K562 (cell line): ENCODE measurements around the gene MYMX. TPM values are rescaled to one million over a fixed set of nuclear protein-coding genes. Genes with fewer than 3 reads are reported as not detected.
A peak's percentile ranks its signal among the peaks of the same experiment; 100 is the strongest.

Experiments
- ARHGAP35 ChIP-seq: fragments of 450-650 bp; IDR thresholded peaks from 2 replicates; pipeline ENCODE4 v1.6.1; 2018; ENCODE audit not compliant: partially characterized antibody
- ATF1 ChIP-seq, 2 experiments: fragments of 450-650 bp in 1 of 2; IDR thresholded peaks; 2 replicates each; pipeline ENCODE4 v1.6.1; 2016; ENCODE audit warnings: missing compliant biosample characterization in 1 of 2, missing genetic modification characterization in 1 of 2
- CREB1 ChIP-seq, 2 experiments: sonication (generic) in 1 of 2; formaldehyde crosslinking in 1 of 2; IDR thresholded peaks; 2 replicates each; pipeline versions ENCODE4 v1.6.1 to v1.8.0; 2012 to 2022; ENCODE audit warnings: inconsistent platforms in 1 of 2, mild to moderate bottlenecking in 1 of 2, missing genetic modification reagents in 1 of 2, moderate library complexity in 1 of 2
- CREB3 ChIP-seq: fragments of 450-650 bp; conservative IDR thresholded peaks from 2 replicates; pipeline ENCODE4 v1.6.1; 2016; ENCODE audit warnings: missing genetic modification characterization, low read depth, mild to moderate bottlenecking, missing compliant biosample characterization, moderate library complexity
- ESRRA ChIP-seq: fragments of 450-650 bp; IDR thresholded peaks from 2 replicates; pipeline ENCODE4 v1.6.1; 2014; ENCODE audit warnings: low read depth, mild to moderate bottlenecking, moderate library complexity, borderline replicate concordance
- KAT8 ChIP-seq: fragments of 450-650 bp; IDR thresholded peaks from 2 replicates; pipeline ENCODE4 v1.6.1; 2016; ENCODE audit warnings: low read depth, mild to moderate bottlenecking
- ZNF12 ChIP-seq: sonication (generic); formaldehyde crosslinking; IDR thresholded peaks from 2 replicates; pipeline ENCODE4 v1.4.0; 2020; ENCODE audit warnings: mild to moderate bottlenecking, missing genetic modification reagents
- ZNF695 ChIP-seq: fragments of 450-650 bp; formaldehyde crosslinking; IDR thresholded peaks from 2 replicates; pipeline ENCODE4 v1.4.0; 2020; ENCODE audit warnings: mild to moderate bottlenecking, moderate library complexity
- polyA plus RNA-seq, 8 experiments: library from polyadenylated mRNA; depleted of rRNA in 4 of 8; stranded (reverse) in 5 of 8; unstranded in 3 of 8; fragments of >200 nt; fragmentation: Nextera tagmentation in 2 of 8; fragmentation: Illumina TruSeq in 1 of 8; extraction: Ambion mirVana in 2 of 8; extraction: Trizol in 1 of 8; gene quantifications; 2 replicates each; pipeline versions ENCODE4 v1.2.1 to v1.2.3, GENCODE V29; 2011 to 2014; ENCODE audit warnings: inconsistent platforms in 1 of 8, missing spikeins in 1 of 8
- total RNA-seq, 7 experiments: library from RNA; depleted of rRNA in 6 of 7; stranded (reverse); fragments of >200 nt in 6 of 7; fragmentation: Illumina TruSeq in 2 of 7; extraction: Trizol in 2 of 7; gene quantifications; 2 replicates each; pipeline versions ENCODE4 v1.2.1 to v1.2.3, GENCODE V29; 2011 to 2021; ENCODE audit warnings: low replicate concordance in 1 of 7
- TF ChIP-seq, protein P1 (sequence below), 2 experiments: fragments of 450-650 bp in 1 of 2; sonication (generic) in 1 of 2; formaldehyde crosslinking in 1 of 2; IDR thresholded peaks; 2 replicates each; pipeline versions ENCODE4 v1.7.1 to v1.9.0; 2016 to 2022; ENCODE audit warnings: inconsistent platforms in 1 of 2, mild to moderate bottlenecking in 1 of 2, missing genetic modification reagents in 1 of 2
- TF ChIP-seq, protein P2 (sequence below), 2 experiments: fragments of 450-650 bp in 1 of 2; IDR thresholded peaks; 2 replicates each; pipeline ENCODE4 v1.6.1; 2011 to 2017; ENCODE audit warnings: low read depth in 2 of 2, antibody characterized with exemption in 1 of 2, borderline replicate concordance in 1 of 2, low read length in 1 of 2, mild to moderate bottlenecking in 1 of 2, mixed read lengths in 1 of 2; ENCODE audit not compliant: control insufficient read depth in 1 of 2

The MYMX gene
- total and polyA plus RNA-seq, 9 of the 15 experiments (the other 6 are each of a cell fraction or from before 2014, with no cell fraction given), result 0.12 TPM; not detected in 8

GRCh38 chr6:44225579-44226325 is 9.0 kb downstream of the MYMX start (continued):
- TF ChIP-seq, protein P1, sequence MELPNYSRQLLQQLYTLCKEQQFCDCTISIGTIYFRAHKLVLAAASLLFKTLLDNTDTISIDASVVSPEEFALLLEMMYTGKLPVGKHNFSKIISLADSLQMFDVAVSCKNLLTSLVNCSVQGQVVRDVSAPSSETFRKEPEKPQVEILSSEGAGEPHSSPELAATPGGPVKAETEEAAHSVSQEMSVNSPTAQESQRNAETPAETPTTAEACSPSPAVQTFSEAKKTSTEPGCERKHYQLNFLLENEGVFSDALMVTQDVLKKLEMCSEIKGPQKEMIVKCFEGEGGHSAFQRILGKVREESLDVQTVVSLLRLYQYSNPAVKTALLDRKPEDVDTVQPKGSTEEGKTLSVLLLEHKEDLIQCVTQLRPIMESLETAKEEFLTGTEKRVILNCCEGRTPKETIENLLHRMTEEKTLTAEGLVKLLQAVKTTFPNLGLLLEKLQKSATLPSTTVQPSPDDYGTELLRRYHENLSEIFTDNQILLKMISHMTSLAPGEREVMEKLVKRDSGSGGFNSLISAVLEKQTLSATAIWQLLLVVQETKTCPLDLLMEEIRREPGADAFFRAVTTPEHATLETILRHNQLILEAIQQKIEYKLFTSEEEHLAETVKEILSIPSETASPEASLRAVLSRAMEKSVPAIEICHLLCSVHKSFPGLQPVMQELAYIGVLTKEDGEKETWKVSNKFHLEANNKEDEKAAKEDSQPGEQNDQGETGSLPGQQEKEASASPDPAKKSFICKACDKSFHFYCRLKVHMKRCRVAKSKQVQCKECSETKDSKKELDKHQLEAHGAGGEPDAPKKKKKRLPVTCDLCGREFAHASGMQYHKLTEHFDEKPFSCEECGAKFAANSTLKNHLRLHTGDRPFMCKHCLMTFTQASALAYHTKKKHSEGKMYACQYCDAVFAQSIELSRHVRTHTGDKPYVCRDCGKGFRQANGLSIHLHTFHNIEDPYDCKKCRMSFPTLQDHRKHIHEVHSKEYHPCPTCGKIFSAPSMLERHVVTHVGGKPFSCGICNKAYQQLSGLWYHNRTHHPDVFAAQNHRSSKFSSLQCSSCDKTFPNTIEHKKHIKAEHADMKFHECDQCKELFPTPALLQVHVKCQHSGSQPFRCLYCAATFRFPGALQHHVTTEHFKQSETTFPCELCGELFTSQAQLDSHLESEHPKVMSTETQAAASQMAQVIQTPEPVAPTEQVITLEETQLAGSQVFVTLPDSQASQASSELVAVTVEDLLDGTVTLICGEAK (IDR thresholded peaks at IDR 0.05), result no peak
- TF ChIP-seq, protein P1 (CRISPR knock-in tag; IDR thresholded peaks at IDR 0.05), result no peak
- TF ChIP-seq ARHGAP35 (no peak), CREB1 (IDR thresholded peaks at IDR 0.05) (peak; percentile 57; the same call in 1 of the 2 replicates), CREB1 (CRISPR knock-in tag; IDR thresholded peaks at IDR 0.05) (0 out of 2 replicates have a peak, but pooled peaks have one; percentile 28), CREB3 (tag) (peak; percentile 79; the same call in 1 of the 2 replicates), KAT8 (no peak), ESRRA (no peak), ZNF695 (CRISPR knock-in tag) (no peak), ATF1 (CRISPR knock-in tag; IDR thresholded peaks at IDR 0.05) (no peak), ATF1 (tag; IDR thresholded peaks at IDR 0.05) (peak; percentile 47), ZNF12 (CRISPR knock-in tag) (0 out of 2 replicates have a peak, but pooled peaks have one; percentile 51)
- TF ChIP-seq, protein P2, sequence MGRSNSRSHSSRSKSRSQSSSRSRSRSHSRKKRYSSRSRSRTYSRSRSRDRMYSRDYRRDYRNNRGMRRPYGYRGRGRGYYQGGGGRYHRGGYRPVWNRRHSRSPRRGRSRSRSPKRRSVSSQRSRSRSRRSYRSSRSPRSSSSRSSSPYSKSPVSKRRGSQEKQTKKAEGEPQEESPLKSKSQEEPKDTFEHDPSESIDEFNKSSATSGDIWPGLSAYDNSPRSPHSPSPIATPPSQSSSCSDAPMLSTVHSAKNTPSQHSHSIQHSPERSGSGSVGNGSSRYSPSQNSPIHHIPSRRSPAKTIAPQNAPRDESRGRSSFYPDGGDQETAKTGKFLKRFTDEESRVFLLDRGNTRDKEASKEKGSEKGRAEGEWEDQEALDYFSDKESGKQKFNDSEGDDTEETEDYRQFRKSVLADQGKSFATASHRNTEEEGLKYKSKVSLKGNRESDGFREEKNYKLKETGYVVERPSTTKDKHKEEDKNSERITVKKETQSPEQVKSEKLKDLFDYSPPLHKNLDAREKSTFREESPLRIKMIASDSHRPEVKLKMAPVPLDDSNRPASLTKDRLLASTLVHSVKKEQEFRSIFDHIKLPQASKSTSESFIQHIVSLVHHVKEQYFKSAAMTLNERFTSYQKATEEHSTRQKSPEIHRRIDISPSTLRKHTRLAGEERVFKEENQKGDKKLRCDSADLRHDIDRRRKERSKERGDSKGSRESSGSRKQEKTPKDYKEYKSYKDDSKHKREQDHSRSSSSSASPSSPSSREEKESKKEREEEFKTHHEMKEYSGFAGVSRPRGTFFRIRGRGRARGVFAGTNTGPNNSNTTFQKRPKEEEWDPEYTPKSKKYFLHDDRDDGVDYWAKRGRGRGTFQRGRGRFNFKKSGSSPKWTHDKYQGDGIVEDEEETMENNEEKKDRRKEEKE (IDR thresholded peaks at IDR 0.05; ENCODE audit: borderline replicate concordance in 1 of 2, control insufficient read depth in 1 of 2, low read depth in 2 of 2, low read length in 1 of 2), result no peak
